K562 (cell line): ENCODE data around the gene POU2AF1.
"Not testable (repeated sequence)": the region's sequence is repeated elsewhere in the genome, so short reads cannot be mapped to it uniquely, and the experiment has no call there.

Source experiments
- CBX1 ChIP-seq: sonication (generic); IDR thresholded peaks from 2 replicates; pipeline ENCODE4 v1.6.1; 2016; ENCODE audit warnings: antibody characterized with exemption, low read depth, mild to moderate bottlenecking
- CSDE1 ChIP-seq, 2 experiments: fragments of 450-650 bp; IDR thresholded peaks; 2 replicates each; pipeline ENCODE4 v1.6.1; 2016; ENCODE audit warnings: mild to moderate bottlenecking in 1 of 2
- CTCF ChIP-seq, 3 experiments: IDR thresholded peaks in 2 of 3; conservative IDR thresholded peaks in 1 of 3; 2 replicates each; pipeline ENCODE4 v1.5.1; 2011 to 2012; ENCODE audit warnings: low read length in 3 of 3, mild to moderate bottlenecking in 3 of 3, control low read depth in 2 of 3, improper control_type of control experiment in 1 of 3, inconsistent platforms in 1 of 3, low read depth in 1 of 3, mixed read lengths in 1 of 3, moderate library complexity in 1 of 3; ENCODE audit not compliant: insufficient read depth in 2 of 3
- ETV6 ChIP-seq, 3 experiments: fragments of 150-350 bp in 1 of 3; sonication (generic) in 1 of 3; formaldehyde crosslinking in 1 of 3; IDR thresholded peaks; 2 replicates each; pipeline versions ENCODE4 v1.6.1 to v1.8.0; 2014 to 2022; ENCODE audit warnings: borderline replicate concordance in 2 of 3, low read depth in 2 of 3, antibody characterized with exemption in 1 of 3, low read length in 1 of 3, mild to moderate bottlenecking in 1 of 3, missing genetic modification reagents in 1 of 3
- HCFC1 ChIP-seq: IDR thresholded peaks from 2 replicates; pipeline ENCODE4 v1.6.1; 2012; ENCODE audit warnings: low read depth, low read length, improper control_type of control experiment
- MEF2D ChIP-seq: conservative IDR thresholded peaks from 2 replicates; pipeline ENCODE4 v1.6.1; 2016; ENCODE audit warnings: low read depth, missing genetic modification characterization, missing compliant biosample characterization
- POLR2A ChIP-seq: fragments of 450-650 bp; conservative IDR thresholded peaks from 2 replicates; pipeline ENCODE4 v1.6.1; 2016
- POLR2AphosphoS5 ChIP-seq: IDR thresholded peaks from 2 replicates; pipeline ENCODE4 v1.6.1; 2011; ENCODE audit warnings: mild to moderate bottlenecking, low read depth, low read length, moderate library complexity; ENCODE audit not compliant: control insufficient read depth, insufficient read depth
- SIX5 ChIP-seq, 2 experiments: IDR thresholded peaks; 2 replicates each; pipeline ENCODE4 v1.6.1; 2011; ENCODE audit warnings: low read length in 2 of 2, borderline replicate concordance in 1 of 2, low read depth in 1 of 2, mild to moderate bottlenecking in 1 of 2, moderate library complexity in 1 of 2; ENCODE audit not compliant: insufficient read depth in 1 of 2
- SMARCC2 ChIP-seq: fragments of 450-650 bp; IDR thresholded peaks from 2 replicates; pipeline ENCODE4 v1.6.1; 2017; ENCODE audit warnings: antibody characterized with exemption, moderate library complexity, mild to moderate bottlenecking, low read depth
- STAT6 ChIP-seq: sonication (generic); formaldehyde crosslinking; IDR thresholded peaks from 2 replicates; pipeline ENCODE4 v1.8.1; 2023; ENCODE audit warnings: mild to moderate bottlenecking, missing genetic modification reagents
- TAF7 ChIP-seq: fragments of 450-650 bp; IDR thresholded peaks from 2 replicates; pipeline ENCODE4 v1.6.1; 2016; ENCODE audit warnings: missing genetic modification characterization, missing compliant biosample characterization
- ZNF239 ChIP-seq: fragments of 250-450 bp; sonication (Bioruptor Pico); IDR thresholded peaks from 2 replicates; pipeline ENCODE4 v1.4.0; 2020; ENCODE audit warnings: mild to moderate bottlenecking

GRCh38 chr11:111394147-111394546 lies 15.1 kb upstream of the POU2AF1 start:
- TF ChIP-seq CBX1; SIX5 (IDR thresholded peaks at IDR 0.05; ENCODE audit: borderline replicate concordance in 1 of 2, insufficient read depth in 1 of 2, low read depth in 1 of 2, low read length in 2 of 2); TAF7 (tag); STAT6 (CRISPR knock-in tag); CTCF (IDR thresholded peaks at IDR 0.05 in 2 of 3, conservative IDR thresholded peaks at IDR 0.05 in 1 of 3; ENCODE audit: insufficient read depth in 2 of 3, low read depth in 1 of 3, low read length in 3 of 3); HCFC1; CSDE1 (IDR thresholded peaks at IDR 0.05); POLR2AphosphoS5; MEF2D; POLR2A; SMARCC2; ETV6 (IDR thresholded peaks at IDR 0.05; ENCODE audit: borderline replicate concordance in 1 of 2, low read depth in 2 of 2, low read length in 1 of 2); ETV6 (CRISPR knock-in tag; IDR thresholded peaks at IDR 0.05; ENCODE audit: borderline replicate concordance); ZNF239 (CRISPR knock-in tag): not testable (repeated sequence)
